H1 (cell line): ENCODE measurements around the gene HECTD4. TPM values are rescaled to one million over a fixed set of nuclear protein-coding genes. Genes with fewer than 3 reads are reported as not detected.

Source experiments
- CTCF ChIA-PET: fragments of 300-600 bp; sonication (Branson Sonifier 250); formaldehyde crosslinking; loops from one replicate; lab custom pipeline; 2021; ENCODE audit not compliant: partially characterized antibody; lab: Charles Lee
- POLR2A ChIA-PET: fragments of 300-600 bp; sonication (Branson Sonifier 250); formaldehyde crosslinking; loops from one replicate; lab custom pipeline; 2021; ENCODE audit warnings: inconsistent platforms; ENCODE audit not compliant: partially characterized antibody; lab: Charles Lee
- DNase-seq, 2 experiments: peaks; one replicate each; pipeline versions ENCODE4 v3.0.0 to v3.0.0-alpha.2; 2010 to 2022; ENCODE audit warnings: low spot score in 2 of 2, low read depth in 1 of 2, mixed read lengths in 1 of 2
- FAIRE-seq: peaks from 2 replicates; lab custom pipeline; 2011; peaks lifted over from hg19 to GRCh38; lab: Jason Lieb, UNC
- H2AFZ ChIP-seq: 2 replicates; pipeline ENCODE4 v1.8.1; 2012; ENCODE audit warnings: low read length, inconsistent platforms
- H2AK5ac ChIP-seq: 2 replicates; pipeline ENCODE4 v1.6.1; 2013; ENCODE audit warnings: low read depth, low read length
- H2BK120ac ChIP-seq: replicated peaks from 2 replicates; pipeline ENCODE3; 2013; ENCODE audit warnings: low read depth, low read length, inconsistent platforms
- H2BK12ac ChIP-seq: 2 replicates; pipeline ENCODE4 v1.6.1; 2013; ENCODE audit warnings: low read depth, low read length
- H2BK15ac ChIP-seq: 2 replicates; pipeline ENCODE4 v1.6.1; 2013; ENCODE audit warnings: low read length
- H2BK20ac ChIP-seq: 2 replicates; pipeline ENCODE4 v1.6.1; 2013; ENCODE audit warnings: low read length
- H2BK5ac ChIP-seq: 2 replicates; pipeline ENCODE4 v1.6.1; 2013; ENCODE audit warnings: low read depth, low read length
- H3K14ac ChIP-seq: 2 replicates; pipeline ENCODE4 v1.6.1; 2013; ENCODE audit warnings: inconsistent platforms; ENCODE audit not compliant: insufficient read length
- H3K18ac ChIP-seq: 2 replicates; pipeline ENCODE4 v1.6.1; 2013; ENCODE audit warnings: low read length; ENCODE audit errors: extremely low read depth
- H3K23ac ChIP-seq: 2 replicates; pipeline ENCODE4 v1.6.1; 2013; ENCODE audit warnings: inconsistent platforms; ENCODE audit not compliant: insufficient read length
- H3K23me2 ChIP-seq: 2 replicates; pipeline ENCODE4 v1.6.1; 2013; ENCODE audit warnings: low read depth, low read length
- H3K27ac ChIP-seq: 2 replicates; pipeline ENCODE4 v1.6.1; 2011; ENCODE audit warnings: low read depth, low read length, inconsistent platforms
- H3K27me3 ChIP-seq, 4 experiments: replicated peaks in 1 of 4; 1 replicate in 1 of 4; 2 replicates in 3 of 4; pipeline versions ENCODE4 v1.6.1 to v1.8.1; 2011 to 2013; ENCODE audit warnings: low read length in 3 of 4, mild to moderate bottlenecking in 3 of 4, inconsistent platforms in 2 of 4, mixed read lengths in 2 of 4, moderate library complexity in 1 of 4; ENCODE audit not compliant: control insufficient read depth in 3 of 4, insufficient read depth in 3 of 4; ENCODE audit errors: extremely low read depth in 1 of 4
- H3K36me3 ChIP-seq, 4 experiments: 2 replicates each; pipeline versions ENCODE4 v1.6.1 to v1.8.1; 2011 to 2013; ENCODE audit warnings: mild to moderate bottlenecking in 4 of 4, low read length in 3 of 4, moderate library complexity in 2 of 4, control low read depth in 1 of 4, inconsistent platforms in 1 of 4; ENCODE audit not compliant: insufficient read depth in 4 of 4, control insufficient read depth in 2 of 4
- H3K4ac ChIP-seq: replicated peaks from 2 replicates; pipeline ENCODE3; 2013; ENCODE audit warnings: low read length, low read depth, mixed read lengths, inconsistent platforms; ENCODE audit not compliant: insufficient read length
- H3K4me1 ChIP-seq, 4 experiments: replicated peaks in 1 of 4; 1 replicate in 1 of 4; 2 replicates in 3 of 4; pipeline versions ENCODE4 v1.6.1 to v1.8.1; 2011 to 2013; ENCODE audit warnings: low read length in 3 of 4, inconsistent platforms in 2 of 4, mixed read lengths in 1 of 4; ENCODE audit not compliant: insufficient read depth in 4 of 4, control insufficient read depth in 3 of 4
- H3K4me2 ChIP-seq, 2 experiments: 2 replicates each; pipeline versions ENCODE4 v1.6.1 to v1.8.1; 2011 to 2013; ENCODE audit warnings: low read depth in 2 of 2, low read length in 2 of 2, control low read depth in 1 of 2, inconsistent platforms in 1 of 2, mild to moderate bottlenecking in 1 of 2; ENCODE audit not compliant: insufficient read depth in 1 of 2
- H3K4me3 ChIP-seq, 4 experiments: fragments of 200-600, 300-600 bp in 1 of 4; sonication (generic), shearing (Covaris generic), sonication (Bioruptor Twin) in 1 of 4; 2 replicates each; pipeline versions ENCODE4 v1.5.1 to v1.8.1; 2011 to 2016; ENCODE audit warnings: low read length in 4 of 4, low read depth in 3 of 4, control low read depth in 2 of 4, inconsistent platforms in 2 of 4, mild to moderate bottlenecking in 2 of 4, mixed read lengths in 1 of 4, moderate library complexity in 1 of 4; ENCODE audit not compliant: insufficient read depth in 2 of 4; ENCODE audit errors: extremely low read depth in 1 of 4
- H3K56ac ChIP-seq: replicated peaks from 2 replicates; pipeline ENCODE3; 2013; ENCODE audit warnings: low read depth, mild to moderate bottlenecking, mixed read lengths, low read length, inconsistent platforms; ENCODE audit not compliant: insufficient read length
- H3K79me1 ChIP-seq: 2 replicates; pipeline ENCODE4 v1.6.1; 2013; ENCODE audit warnings: low read depth, low read length, control low read depth
- H3K79me2 ChIP-seq, 2 experiments: 2 replicates each; pipeline versions ENCODE4 v1.6.1 to v1.8.1; 2012 to 2013; ENCODE audit warnings: low read length in 2 of 2, mild to moderate bottlenecking in 2 of 2, inconsistent platforms in 1 of 2; ENCODE audit not compliant: insufficient read depth in 2 of 2, control insufficient read depth in 1 of 2
- H3K9ac ChIP-seq, 4 experiments: replicated peaks in 1 of 4; 1 replicate in 1 of 4; 2 replicates in 3 of 4; pipeline versions ENCODE4 v1.6.1 to v1.8.1; 2011 to 2013; ENCODE audit warnings: low read depth in 3 of 4, low read length in 3 of 4, control low read depth in 2 of 4, mild to moderate bottlenecking in 2 of 4, moderate library complexity in 2 of 4, inconsistent platforms in 1 of 4; ENCODE audit errors: extremely low read depth in 1 of 4
- H3K9me3 ChIP-seq, 2 experiments: 2 replicates each; pipeline versions ENCODE4 v1.6.1 to v1.8.1; 2012 to 2013; ENCODE audit warnings: mild to moderate bottlenecking in 2 of 2, moderate library complexity in 2 of 2, control low read depth in 1 of 2, inconsistent platforms in 1 of 2, low read depth in 1 of 2, low read length in 1 of 2, mixed read lengths in 1 of 2; ENCODE audit not compliant: insufficient read depth in 2 of 2
- H4K20me1 ChIP-seq, 2 experiments: replicated peaks in 1 of 2; 2 replicates each; pipeline versions ENCODE3 to v1.8.1; 2011 to 2013; ENCODE audit warnings: inconsistent platforms in 2 of 2, low read length in 2 of 2, mild to moderate bottlenecking in 1 of 2; ENCODE audit not compliant: insufficient read depth in 2 of 2, control insufficient read depth in 1 of 2
- H4K5ac ChIP-seq: 2 replicates; pipeline ENCODE4 v1.6.1; 2013; ENCODE audit warnings: low read length, low read depth, mixed read lengths, inconsistent platforms; ENCODE audit not compliant: insufficient read length
- H4K8ac ChIP-seq: 2 replicates; pipeline ENCODE4 v1.8.0; 2013; ENCODE audit warnings: mild to moderate bottlenecking, moderate library complexity, low read length, inconsistent platforms; ENCODE audit not compliant: insufficient read depth; ENCODE audit errors: extremely low read depth
- H4K91ac ChIP-seq: replicated peaks from 2 replicates; pipeline ENCODE3; 2013; ENCODE audit warnings: low read length, mixed read lengths, inconsistent platforms; ENCODE audit not compliant: insufficient read length
- ASH2L ChIP-seq: fragments of 200-600, 300-600 bp; sonication (generic); IDR thresholded peaks from one replicate; pipeline ENCODE4 v1.7.1; 2017; ENCODE audit warnings: low read length
- BRCA1 ChIP-seq: IDR thresholded peaks from 2 replicates; pipeline ENCODE4 v1.6.1; 2012; ENCODE audit warnings: low read depth, low read length, improper control_type of control experiment
- FOSL1 ChIP-seq: IDR thresholded peaks from 2 replicates; pipeline ENCODE4 v1.6.1; 2011; ENCODE audit warnings: mild to moderate bottlenecking, low read depth, low read length, moderate library complexity; ENCODE audit not compliant: insufficient read depth
- GTF2F1 ChIP-seq: IDR thresholded peaks from 2 replicates; pipeline ENCODE4 v1.6.1; 2012; ENCODE audit warnings: low read depth, low read length, improper control_type of control experiment, borderline replicate concordance
- JUND ChIP-seq: IDR thresholded peaks from 2 replicates; pipeline ENCODE4 v1.6.1; 2011; ENCODE audit warnings: mild to moderate bottlenecking, improper control_type of control experiment, low read length
- PHF8 ChIP-seq: fragments of 200-600 bp; sonication (generic); conservative IDR thresholded peaks from 2 replicates; pipeline ENCODE4 v1.7.1; 2012; ENCODE audit warnings: low read depth, mild to moderate bottlenecking, inconsistent platforms, low read length, moderate library complexity
- POLR2A ChIP-seq, 2 experiments: IDR thresholded peaks; 1 replicate in 1 of 2; 2 replicates in 1 of 2; pipeline ENCODE4 v1.6.1; 2011; ENCODE audit warnings: low read depth in 2 of 2, low read length in 2 of 2, mild to moderate bottlenecking in 2 of 2; ENCODE audit errors: control extremely low read depth in 1 of 2
- SIRT6 ChIP-seq: IDR thresholded peaks from one replicate; pipeline ENCODE4 v1.7.1; 2012; ENCODE audit warnings: low read length, inconsistent platforms
- SP1 ChIP-seq: IDR thresholded peaks from 2 replicates; pipeline ENCODE4 v1.6.1; 2011; ENCODE audit warnings: low read depth, low read length
- SP2 ChIP-seq: IDR thresholded peaks from 2 replicates; pipeline ENCODE4 v1.6.1; 2012; ENCODE audit warnings: mild to moderate bottlenecking, low read length, inconsistent platforms
- TAF7 ChIP-seq: optimal IDR thresholded peaks from 2 replicates; pipeline ENCODE3; 2011; ENCODE audit warnings: low read depth, mild to moderate bottlenecking, inconsistent platforms, low read length, moderate library complexity, borderline replicate concordance
- WGBS, 2 experiments: shearing (Covaris generic) in 1 of 2; methylation state at CpG; one replicate each; pipeline versions ENCODE4 v1.1.6 to v1.1.7; 2013 to 2015; ENCODE audit warnings: low lambda C conversion rate in 2 of 2, mixed read lengths in 2 of 2, inconsistent platforms in 1 of 2, low coverage in 1 of 2, missing lambda C conversion rate in 1 of 2; ENCODE audit not compliant: insufficient replicate concordance in 2 of 2, insufficient coverage in 1 of 2, insufficient read length in 1 of 2; ENCODE audit errors: extremely low coverage in 1 of 2, missing lambda C conversion rate in 1 of 2; 5-methylcytosine and 5-hydroxymethylcytosine counted together
- polyA plus RNA-seq, 7 experiments: library from polyadenylated mRNA; depleted of rRNA in 3 of 7; stranded (reverse) in 5 of 7; unstranded in 2 of 7; fragments of >200 nt in 5 of 7; fragments of 200-250 nt in 2 of 7; gene quantifications; 1 replicate in 5 of 7; 2 replicates in 1 of 7; 4 replicates in 1 of 7; pipeline versions ENCODE4 v1.2.1 to v1.2.3, GENCODE V29; 2011 to 2013; ENCODE audit warnings: missing spikeins in 2 of 7, mixed read lengths in 2 of 7
- total RNA-seq: library from RNA; stranded (reverse); fragmentation: NEBNext Ultra II Directional; extraction: Animal tissue kit (Norgen Biotek cat#: 25700); gene quantifications from 2 replicates; pipeline ENCODE4 v1.2.1, GENCODE V29; 2021
- TF ChIP-seq, protein P1 (sequence below): IDR thresholded peaks from 2 replicates; pipeline ENCODE4 v1.6.1; 2011; ENCODE audit warnings: low read length, improper control_type of control experiment

HECTD4 gene
- total and polyA plus RNA-seq, 2 of the 8 experiments (the other 6 are each of a cell fraction or from before 2014, with no cell fraction given): 6.5 to 33.7 TPM

DNA sequence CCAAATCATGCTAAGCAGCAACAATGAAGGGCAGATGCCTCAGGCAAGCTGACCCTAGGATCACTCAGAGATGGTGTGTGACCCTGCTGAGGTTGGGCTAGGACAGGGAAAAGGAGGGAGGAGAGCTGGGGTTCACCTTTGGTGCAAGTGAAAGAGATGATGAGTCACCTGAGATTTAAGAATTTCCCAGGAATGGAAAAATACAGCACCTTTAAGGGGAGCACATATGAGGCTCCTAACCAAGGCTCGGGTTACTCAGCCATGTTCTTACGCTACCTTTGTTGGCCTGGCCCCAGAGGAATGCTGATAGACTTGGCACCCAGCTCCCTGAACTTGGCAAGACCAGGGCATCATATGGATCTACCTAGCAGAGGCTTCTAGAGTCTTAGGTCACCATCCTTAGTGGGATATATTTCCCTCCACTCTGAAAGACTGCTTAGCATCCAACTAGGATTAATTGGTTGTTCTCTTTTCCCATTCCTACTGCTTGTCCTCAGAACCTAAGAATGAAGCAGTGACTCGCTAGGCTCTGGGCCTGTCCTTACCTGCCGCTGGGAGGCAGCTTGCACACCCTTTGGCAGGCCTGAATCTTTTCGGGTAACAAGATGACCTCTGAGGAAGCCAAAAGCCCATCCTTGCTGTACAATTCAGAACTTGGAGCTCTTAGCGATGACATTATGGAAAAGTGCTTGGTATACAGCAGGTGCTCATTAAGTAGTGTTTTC is 269.7 kb downstream of the HECTD4 start:
- Histone ChIP-seq H2AK5ac (no peak overlapping the region), H3K4ac (peak overlapping the region; percentile 24), H3K56ac (no peak overlapping the region), H4K20me1 (no peaks in the 10 kb centered on the region), H3K9ac (no peak overlapping the region; a peak in 2 of 7 replicates), H4K91ac (peak overlapping the region; percentile 22), H2BK5ac (peak overlapping the region; percentile 3), H3K4me2 (no peak overlapping the region; a peak in 1 of 4 replicates), H3K18ac (peak overlapping the region; percentile 63; the same call in 1 of the 2 replicates), H2BK15ac (no peak overlapping the region), H4K8ac (no peak overlapping the region), H2BK12ac (peak overlapping the region; percentile 89), H3K4me3 (no peak overlapping the region), H2BK20ac (peak overlapping the region; percentile 76; the same call in 1 of the 2 replicates), H3K4me1 (peaks cover 11 to 17% (median 14%) of the 10 kb centered on the region in 4 experiments; a peak in 6 of 7 replicates), H3K23ac (no peak overlapping the region), H3K23me2 (peaks cover 8% of the 10 kb centered on the region; the same call in 1 of the 2 replicates), H2AFZ (peak overlapping the region; percentile 14), H3K27me3 (no peaks in the 10 kb centered on the region), H3K79me2 (peaks cover 6 to 15% of the 10 kb centered on the region in 2 experiments), H3K9me3 (no peaks in the 10 kb centered on the region), H4K5ac (peak overlapping the region; percentile 12), H3K79me1 (no peaks in the 10 kb centered on the region; the same call in 1 of the 2 replicates), H3K27ac (peak overlapping the region; percentile 15; the same call in 1 of the 2 replicates), H3K14ac (no peak overlapping the region), H2BK120ac (peak overlapping the region; percentile 3), H3K36me3 (no peaks in the 10 kb centered on the region)
- WGBS, 2 experiments: 81% methylated on average over 6 of the region's 6 CpGs; no CpG with 5 or more reads in 1 of the 2 experiments
- POLR2A ChIA-PET: interaction anchor here (0.7 kb wide), 1 partner anchor 14 kb away, joined by 3 read pairs; no protein-coding TSS in a partner anchor
- CTCF ChIA-PET: interaction anchor here (1.1 to 2.1 kb wide), 3 partner anchors 9 to 85 kb away, joined by 3 to 7 read pairs (median 3); no protein-coding TSS in a partner anchor
- no peak for DNase-seq
- FAIRE-seq: no peak
- no peak for TF ChIP-seq SIRT6
- TF ChIP-seq POLR2A (IDR thresholded peaks at IDR 0.05; ENCODE audit: control extremely low read depth in 1 of 2, low read depth in 2 of 2, low read length in 2 of 2): peak in 1 of 2 experiments; percentile 30; a peak in 1 of 3 replicates
- no peak for TF ChIP-seq ASH2L
- 0 out of 2 replicates have a peak, but pooled peaks have one; percentile 19 for TF ChIP-seq SP1
- TF ChIP-seq BRCA1: no peak
- TF ChIP-seq, protein P1, sequence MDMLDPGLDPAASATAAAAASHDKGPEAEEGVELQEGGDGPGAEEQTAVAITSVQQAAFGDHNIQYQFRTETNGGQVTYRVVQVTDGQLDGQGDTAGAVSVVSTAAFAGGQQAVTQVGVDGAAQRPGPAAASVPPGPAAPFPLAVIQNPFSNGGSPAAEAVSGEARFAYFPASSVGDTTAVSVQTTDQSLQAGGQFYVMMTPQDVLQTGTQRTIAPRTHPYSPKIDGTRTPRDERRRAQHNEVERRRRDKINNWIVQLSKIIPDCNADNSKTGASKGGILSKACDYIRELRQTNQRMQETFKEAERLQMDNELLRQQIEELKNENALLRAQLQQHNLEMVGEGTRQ: no peak
- no peak for TF ChIP-seq GTF2F1
- no peak for TF ChIP-seq TAF7
- no peak for TF ChIP-seq FOSL1
- no peak for TF ChIP-seq PHF8
- peak; percentile 73 for TF ChIP-seq JUND
- no peak for TF ChIP-seq SP2
